Thyroid gland (tissue), 4 donors: ENCODE data around the gene SLC22A4. TPM values are rescaled to one million over a fixed set of nuclear protein-coding genes. Genes with fewer than 3 reads are reported as not detected.

Experiments used
- DNase-seq, 2 donors: peaks; one replicate each; pipeline ENCODE4 v3.0.0-alpha.2; 2019
- H3K27ac ChIP-seq, 3 donors: fragments of 200-600 bp; sonication (generic); 1 replicate in 2 of 3; 2 replicates in 1 of 3; pipeline ENCODE4 v1.5.1; 2016 to 2019; ENCODE audit warnings: mild to moderate bottlenecking in 1 of 3, moderate library complexity in 1 of 3
- H3K27me3 ChIP-seq: fragments of 200-600 bp; sonication (generic); one replicate; pipeline ENCODE4 v1.5.1; 2019
- H3K36me3 ChIP-seq, 2 donors: fragments of 200-600 bp; sonication (generic); one replicate each; pipeline ENCODE4 v1.5.1; 2016 to 2019
- H3K4me1 ChIP-seq, 2 donors: fragments of 200-600 bp; sonication (generic); one replicate each; pipeline ENCODE4 v1.5.1; 2017 to 2019
- H3K4me3 ChIP-seq, 3 donors: fragments of 200-600 bp; sonication (generic); replicated peaks in 1 of 3; 1 replicate in 2 of 3; 2 replicates in 1 of 3; pipeline ENCODE4 v1.5.1; 2016; ENCODE audit warnings: mild to moderate bottlenecking in 1 of 3
- H3K9me3 ChIP-seq: fragments of 200-600 bp; sonication (generic); one replicate; pipeline ENCODE4 v1.5.1; 2017
- POLR2A ChIP-seq, 2 donors: fragments of 450-650 bp; IDR thresholded peaks; one replicate each; pipeline ENCODE4 v1.6.1; 2017; ENCODE audit warnings: antibody characterized with exemption in 2 of 2, mild to moderate bottlenecking in 2 of 2, moderate library complexity in 1 of 2
- WGBS, 2 donors: methylation state at CpG; one replicate each; pipeline ENCODE4 v1.1.5; 2017; 5-methylcytosine and 5-hydroxymethylcytosine counted together
- intact Hi-C: fragments of 100-400 bp; cut with DNase I; formaldehyde crosslinking; loops from one replicate; pipeline ENCODE4 v1.15.1; 2023
- total RNA-seq, 4 donors: library from RNA; depleted of rRNA; stranded (reverse); fragments of >200 nt; gene quantifications; one replicate each; pipeline ENCODE4 v1.2.3, GENCODE V29; 2016
- TF ChIP-seq, protein P1 (sequence below), 6 experiments: fragments of 200-600 bp in 3 of 6; fragments of 450-650 bp in 3 of 6; sonication (generic) in 3 of 6; IDR thresholded peaks; one replicate each; pipeline ENCODE4 v1.5.1; 2016 to 2019; ENCODE audit warnings: antibody characterized with exemption in 6 of 6, mild to moderate bottlenecking in 2 of 6, inconsistent platforms in 1 of 6, moderate library complexity in 1 of 6

The SLC22A4 gene
- total RNA-seq, 4 donors from 2014 or later: 0.54 to 0.78 TPM; not detected in 2

DNA sequence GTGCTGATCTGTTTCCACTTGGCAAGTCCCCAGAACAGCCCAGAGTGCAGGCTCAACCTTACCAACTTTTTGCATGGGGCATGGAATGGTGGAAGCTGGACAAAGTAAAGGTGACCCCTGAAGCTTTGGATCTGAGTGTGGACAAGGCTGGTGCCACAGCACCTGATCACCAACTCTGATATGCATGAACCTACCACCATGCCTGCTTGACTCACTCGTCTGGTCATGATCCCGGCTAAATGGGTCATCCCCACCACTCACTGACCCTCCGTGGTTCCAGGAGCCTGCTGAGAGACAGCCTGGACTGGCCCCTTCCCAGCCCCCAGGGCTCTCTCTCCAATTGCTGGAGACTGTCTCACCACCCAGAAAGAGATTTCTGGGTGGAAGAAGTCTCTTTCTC lies 14.4 kb upstream of the SLC22A4 start:
- TF ChIP-seq, protein P1, sequence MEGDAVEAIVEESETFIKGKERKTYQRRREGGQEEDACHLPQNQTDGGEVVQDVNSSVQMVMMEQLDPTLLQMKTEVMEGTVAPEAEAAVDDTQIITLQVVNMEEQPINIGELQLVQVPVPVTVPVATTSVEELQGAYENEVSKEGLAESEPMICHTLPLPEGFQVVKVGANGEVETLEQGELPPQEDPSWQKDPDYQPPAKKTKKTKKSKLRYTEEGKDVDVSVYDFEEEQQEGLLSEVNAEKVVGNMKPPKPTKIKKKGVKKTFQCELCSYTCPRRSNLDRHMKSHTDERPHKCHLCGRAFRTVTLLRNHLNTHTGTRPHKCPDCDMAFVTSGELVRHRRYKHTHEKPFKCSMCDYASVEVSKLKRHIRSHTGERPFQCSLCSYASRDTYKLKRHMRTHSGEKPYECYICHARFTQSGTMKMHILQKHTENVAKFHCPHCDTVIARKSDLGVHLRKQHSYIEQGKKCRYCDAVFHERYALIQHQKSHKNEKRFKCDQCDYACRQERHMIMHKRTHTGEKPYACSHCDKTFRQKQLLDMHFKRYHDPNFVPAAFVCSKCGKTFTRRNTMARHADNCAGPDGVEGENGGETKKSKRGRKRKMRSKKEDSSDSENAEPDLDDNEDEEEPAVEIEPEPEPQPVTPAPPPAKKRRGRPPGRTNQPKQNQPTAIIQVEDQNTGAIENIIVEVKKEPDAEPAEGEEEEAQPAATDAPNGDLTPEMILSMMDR (IDR thresholded peaks at IDR 0.05): no peak
- TF ChIP-seq POLR2A (IDR thresholded peaks at IDR 0.05): no peak
- H3K36me3 ChIP-seq: no peaks in the 10 kb centered on the region
- no peaks in the 10 kb centered on the region for H3K27me3 ChIP-seq
- no peaks in the 10 kb centered on the region for H3K4me1 ChIP-seq
- H3K27ac ChIP-seq: no peak overlapping the region
- no peaks in the 10 kb centered on the region for H3K9me3 ChIP-seq
- DNase-seq: no peak
- intact Hi-C loops: no loop called here
- no peak overlapping the region for H3K4me3 ChIP-seq
- WGBS, 2 donors: 75 to 95% methylated on average over 3 of the region's 3 CpGs

DNA sequence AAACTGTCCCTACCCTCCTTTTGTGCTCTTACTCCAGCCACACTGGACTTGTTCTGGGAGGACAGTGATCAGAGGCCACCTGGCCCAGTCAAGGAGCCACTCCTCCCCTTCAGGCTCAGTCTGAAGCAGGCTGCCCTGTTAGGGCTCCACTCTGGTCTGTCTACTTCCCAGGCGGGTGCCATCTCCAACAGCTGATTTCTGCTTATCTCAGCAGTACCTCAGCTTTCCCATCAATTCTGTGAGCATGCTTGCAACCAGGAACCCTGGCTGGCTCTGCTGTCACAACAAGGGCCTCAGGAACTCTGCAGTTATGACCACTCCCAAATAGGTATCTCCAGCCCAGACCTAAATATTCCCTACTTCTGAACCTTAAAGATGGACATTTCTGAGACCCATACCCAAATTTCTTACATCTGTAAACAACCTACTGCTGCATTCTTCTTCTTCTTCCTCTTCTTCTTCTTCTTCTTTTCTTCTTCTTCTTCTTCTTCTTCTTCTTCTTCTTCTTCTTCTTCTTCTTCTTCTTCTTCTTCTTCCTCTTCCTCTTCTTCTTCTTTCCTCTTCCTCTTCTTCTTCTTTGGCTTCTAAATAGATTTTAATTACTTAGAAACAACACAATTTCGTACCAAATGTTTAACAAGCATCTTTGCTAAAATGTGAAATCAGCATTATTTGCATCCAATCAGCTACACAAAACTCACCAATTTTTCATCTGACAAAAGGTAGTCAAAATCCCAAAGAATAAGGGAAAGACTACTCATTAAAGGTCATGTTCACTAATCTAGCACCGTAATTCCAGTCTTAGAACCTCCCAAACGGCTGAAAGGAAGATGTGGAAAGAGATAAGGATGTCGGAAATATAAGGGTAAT lies 13.6 kb upstream of the SLC22A4 start:
- TF ChIP-seq POLR2A (IDR thresholded peaks at IDR 0.05): no peak
- TF ChIP-seq, protein P1 (IDR thresholded peaks at IDR 0.05): no peak
- no peaks in the 10 kb centered on the region for H3K27me3 ChIP-seq
- DNase-seq: no peak
- no peak overlapping the region for H3K27ac ChIP-seq
- H3K9me3 ChIP-seq: no peaks in the 10 kb centered on the region
- H3K4me1 ChIP-seq: no peaks in the 10 kb centered on the region
- no peaks in the 10 kb centered on the region for H3K36me3 ChIP-seq
- intact Hi-C loops: no loop called here
- no peak overlapping the region for H3K4me3 ChIP-seq
- WGBS, 2 donors: 89 to 93% methylated on average over 5 of the region's 5 CpGs

DNA sequence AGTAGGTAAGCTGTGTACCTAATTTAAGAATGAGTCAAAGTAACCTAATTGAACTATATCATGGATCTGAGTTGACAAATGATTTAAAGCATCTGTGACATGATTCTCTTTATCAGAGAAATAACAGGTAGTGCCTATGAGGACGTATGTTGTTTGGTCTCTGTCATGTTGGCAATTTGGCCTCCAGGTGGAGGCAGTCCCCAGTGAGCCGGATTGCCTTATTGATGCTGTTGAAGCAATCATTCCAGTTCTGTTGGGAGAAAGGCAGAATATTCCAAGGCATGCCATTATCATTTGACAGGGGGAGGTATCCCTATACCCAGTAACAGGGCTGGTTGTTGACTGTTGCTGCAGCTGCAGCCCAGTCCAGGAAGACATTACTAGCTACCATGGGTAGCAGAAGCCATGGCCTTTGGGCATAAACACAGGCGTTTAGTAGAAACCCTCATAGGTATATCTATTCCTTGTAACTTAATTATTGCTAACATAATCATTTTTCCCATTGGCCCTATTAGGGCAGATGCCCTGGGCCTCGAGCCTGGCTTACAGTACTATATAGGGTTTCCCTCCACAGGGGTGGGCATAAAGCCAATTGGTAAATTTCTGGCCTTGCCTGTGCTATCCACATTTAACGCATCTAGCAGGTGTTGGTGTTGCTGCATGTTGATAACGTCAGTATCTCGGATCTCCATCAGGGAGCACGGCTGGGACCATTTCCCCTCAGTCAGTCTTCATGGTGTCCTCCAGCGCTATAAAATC lies 12.2 kb upstream of the SLC22A4 start:
- WGBS, 2 donors: 90 to 92% methylated on average over 9 of the region's 9 CpGs
- no peak for DNase-seq

DNA sequence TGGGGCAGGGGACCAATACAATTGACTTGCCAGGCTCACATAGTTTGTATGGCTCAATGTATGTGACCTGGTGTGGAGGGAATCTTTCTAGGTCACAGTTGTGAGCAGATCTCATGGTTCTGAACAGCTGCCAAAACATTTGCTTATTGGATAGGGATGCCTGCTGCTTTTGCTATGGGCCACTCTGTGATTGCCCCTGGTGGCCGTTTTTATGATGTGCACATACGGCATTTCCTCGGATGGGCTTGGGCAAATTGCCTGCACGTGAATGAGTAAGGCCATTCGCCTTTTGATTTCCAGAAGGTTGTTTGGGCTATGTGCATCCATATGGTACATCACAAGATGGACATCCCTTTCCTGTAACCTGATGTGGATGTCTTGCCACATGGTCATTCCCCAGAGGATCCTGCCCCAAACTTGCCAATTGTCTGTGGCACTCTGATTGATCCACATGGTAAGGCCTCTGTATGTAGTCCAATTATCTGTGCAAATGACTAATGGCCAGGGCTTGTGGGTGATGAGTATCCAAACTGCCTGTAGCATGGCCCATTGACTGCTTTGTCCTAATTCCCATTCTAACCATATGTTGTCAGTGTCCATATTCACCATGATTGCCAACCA lies 10.7 kb upstream of the SLC22A4 start:
- H3K27ac ChIP-seq: no peak overlapping the region
- H3K36me3 ChIP-seq: no peaks in the 10 kb centered on the region
- H3K4me1 ChIP-seq: peaks cover 0 to 5% of the 10 kb centered on the region in 2 donors
- intact Hi-C loops: no loop called here
- peak; percentile 45 to 47 for DNase-seq
- H3K4me3 ChIP-seq: no peak overlapping the region
- TF ChIP-seq POLR2A (IDR thresholded peaks at IDR 0.05): no peak
- TF ChIP-seq, protein P1 (IDR thresholded peaks at IDR 0.05): peak; percentile 11 to 47 (median 32)
- H3K27me3 ChIP-seq: no peaks in the 10 kb centered on the region
- WGBS, 2 donors: 51 to 59% methylated on average over 5 of the region's 5 CpGs
- H3K9me3 ChIP-seq: no peaks in the 10 kb centered on the region

More for the DNA sequence above, 12.2 kb upstream of the SLC22A4 start:
- Histone ChIP-seq H3K27ac (no peak overlapping the region), H3K4me1 (no peaks in the 10 kb centered on the region), H3K9me3 (no peaks in the 10 kb centered on the region), H3K36me3 (no peaks in the 10 kb centered on the region), H3K27me3 (no peaks in the 10 kb centered on the region), H3K4me3 (no peak overlapping the region)
- intact Hi-C loops: no loop called here
- TF ChIP-seq, protein P1 (IDR thresholded peaks at IDR 0.05): no peak
- TF ChIP-seq POLR2A (IDR thresholded peaks at IDR 0.05): no peak
